AG10803 (cell line): Measurements from ENCODE around the gene IFT80.
"Not testable (repeated sequence)": the region's sequence is repeated elsewhere in the genome, so short reads cannot be mapped to it uniquely, and the experiment has no call there.

Experiments used
- DNase-seq: peaks from one replicate; pipeline ENCODE4 v3.0.0; 2010; ENCODE audit warnings: low read depth
- H3K4me3 ChIP-seq: 2 replicates; pipeline ENCODE4 v1.5.1; 2011; ENCODE audit warnings: mild to moderate bottlenecking, low read length, control low read depth
- TF ChIP-seq, protein P1 (sequence below): conservative IDR thresholded peaks from 2 replicates; pipeline ENCODE4 v1.5.1; 2011; ENCODE audit warnings: mild to moderate bottlenecking, low read length, control low read depth, inconsistent platforms

The IFT80 gene

DNA sequence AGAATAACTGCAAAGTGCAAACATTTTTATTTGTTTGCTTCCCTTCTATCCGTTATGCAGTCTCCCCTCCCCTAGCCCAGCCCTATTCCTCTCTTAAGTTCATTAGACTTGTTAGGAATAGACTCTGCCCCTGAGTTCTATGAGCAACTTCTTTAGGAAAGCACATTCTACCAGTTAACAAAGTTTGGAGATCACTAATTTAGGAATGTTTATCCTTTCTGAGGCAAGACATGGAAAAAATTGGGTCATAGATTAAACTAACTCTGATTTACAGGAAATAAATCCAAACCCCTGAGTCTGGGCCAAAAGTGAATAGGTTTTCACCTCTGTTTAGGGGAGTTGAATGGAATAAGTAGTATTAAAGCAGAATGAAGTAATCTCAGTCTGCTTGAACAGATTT, 139.4 kb downstream of the IFT80 start:
- TF ChIP-seq, protein P1, sequence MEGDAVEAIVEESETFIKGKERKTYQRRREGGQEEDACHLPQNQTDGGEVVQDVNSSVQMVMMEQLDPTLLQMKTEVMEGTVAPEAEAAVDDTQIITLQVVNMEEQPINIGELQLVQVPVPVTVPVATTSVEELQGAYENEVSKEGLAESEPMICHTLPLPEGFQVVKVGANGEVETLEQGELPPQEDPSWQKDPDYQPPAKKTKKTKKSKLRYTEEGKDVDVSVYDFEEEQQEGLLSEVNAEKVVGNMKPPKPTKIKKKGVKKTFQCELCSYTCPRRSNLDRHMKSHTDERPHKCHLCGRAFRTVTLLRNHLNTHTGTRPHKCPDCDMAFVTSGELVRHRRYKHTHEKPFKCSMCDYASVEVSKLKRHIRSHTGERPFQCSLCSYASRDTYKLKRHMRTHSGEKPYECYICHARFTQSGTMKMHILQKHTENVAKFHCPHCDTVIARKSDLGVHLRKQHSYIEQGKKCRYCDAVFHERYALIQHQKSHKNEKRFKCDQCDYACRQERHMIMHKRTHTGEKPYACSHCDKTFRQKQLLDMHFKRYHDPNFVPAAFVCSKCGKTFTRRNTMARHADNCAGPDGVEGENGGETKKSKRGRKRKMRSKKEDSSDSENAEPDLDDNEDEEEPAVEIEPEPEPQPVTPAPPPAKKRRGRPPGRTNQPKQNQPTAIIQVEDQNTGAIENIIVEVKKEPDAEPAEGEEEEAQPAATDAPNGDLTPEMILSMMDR = no peak
- DNase-seq = peak; percentile 5
- no peak overlapping the region for H3K4me3 ChIP-seq

DNA sequence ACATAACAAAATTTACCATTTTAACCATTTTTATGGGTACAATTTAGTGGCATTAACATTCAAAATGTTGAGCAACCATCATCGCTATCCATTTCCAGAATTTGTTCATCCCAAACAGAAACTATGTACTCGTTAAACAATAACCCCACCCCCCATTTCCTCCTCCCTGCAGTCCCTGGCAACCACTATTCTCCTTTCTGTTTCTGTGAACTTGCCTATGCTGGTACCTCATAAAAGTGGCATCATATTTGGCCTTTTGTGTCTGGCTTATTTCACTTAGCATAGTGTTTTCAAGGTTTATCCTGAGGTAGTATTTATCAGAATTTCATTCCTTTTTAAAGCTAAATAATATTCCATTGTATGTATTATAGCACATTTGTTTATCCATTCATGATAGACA, 141.4 kb downstream of the IFT80 start:
- TF ChIP-seq, protein P1 = no peak
- DNase-seq = no peak
- no peak overlapping the region for H3K4me3 ChIP-seq

DNA sequence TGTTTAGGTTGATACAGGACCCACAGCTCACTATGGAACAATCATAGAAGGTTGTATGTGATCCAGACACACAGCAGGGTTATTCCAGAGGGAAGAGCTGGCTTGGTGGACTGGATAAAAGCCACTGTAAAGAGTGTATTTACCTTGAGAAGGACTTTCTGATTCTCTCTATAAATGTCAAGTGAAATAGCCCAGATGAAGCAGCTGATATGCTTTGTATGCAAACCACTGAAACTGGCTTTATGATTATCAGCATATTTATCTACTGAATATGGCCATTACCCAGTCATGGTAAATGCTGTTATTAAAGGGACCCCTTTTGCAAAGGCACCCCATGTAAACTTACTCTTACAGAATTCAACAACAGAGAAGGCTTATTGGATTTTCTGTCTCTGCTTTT, 145.7 kb downstream of the IFT80 start:
- DNase-seq = no peak

DNA sequence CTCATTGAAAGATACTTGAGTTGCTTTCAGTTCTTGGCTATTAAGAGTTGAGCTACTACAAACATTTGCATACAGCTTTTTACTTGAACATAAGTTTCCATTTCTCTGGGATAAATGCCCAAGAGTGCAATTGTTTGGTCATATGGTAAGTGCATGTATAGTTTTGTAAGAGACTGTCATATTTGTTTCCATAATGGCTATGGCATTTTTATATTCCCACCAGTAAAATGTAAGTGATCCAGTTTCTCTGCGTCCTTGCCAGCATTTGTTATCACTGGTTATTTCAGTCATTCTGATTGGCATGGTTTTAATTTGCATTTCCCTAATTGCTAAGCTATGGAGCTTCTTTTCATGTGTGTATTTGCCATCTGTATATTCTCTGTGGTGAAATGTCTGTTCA, 151.3 kb downstream of the IFT80 start:
- no peak overlapping the region for H3K4me3 ChIP-seq
- no peak for DNase-seq
- TF ChIP-seq, protein P1 = no peak

More for the DNA sequence above, 145.7 kb downstream of the IFT80 start:
- TF ChIP-seq, protein P1 = no peak
- H3K4me3 ChIP-seq = no peak overlapping the region

DNA sequence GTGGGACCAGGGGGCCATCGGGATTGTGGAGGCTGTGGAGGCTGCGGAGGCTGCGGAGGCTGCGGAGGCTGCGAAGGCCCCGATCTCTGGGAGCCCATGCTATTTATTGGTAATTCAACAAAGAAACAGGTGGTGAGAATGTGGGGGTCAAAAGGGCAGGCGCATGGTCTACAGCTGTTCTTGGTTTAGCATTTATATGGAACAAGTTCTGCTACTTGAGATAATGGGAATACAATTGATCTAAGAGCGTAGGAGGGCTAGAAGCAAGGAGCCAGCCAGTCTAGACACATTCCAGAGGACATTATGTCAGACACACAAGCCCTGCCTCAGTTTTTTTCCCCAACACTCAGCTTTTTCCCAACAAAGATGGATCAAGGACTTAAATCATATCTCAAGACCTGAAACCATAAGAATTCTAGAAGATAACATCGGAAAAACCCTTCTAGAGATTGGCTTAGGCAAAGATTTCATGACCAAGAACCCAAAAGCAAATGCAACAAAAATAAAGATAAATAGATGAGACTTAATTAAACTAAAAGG, 153.7 kb downstream of the IFT80 start:
- no peak overlapping the region for H3K4me3 ChIP-seq
- TF ChIP-seq, protein P1 = no peak

DNA sequence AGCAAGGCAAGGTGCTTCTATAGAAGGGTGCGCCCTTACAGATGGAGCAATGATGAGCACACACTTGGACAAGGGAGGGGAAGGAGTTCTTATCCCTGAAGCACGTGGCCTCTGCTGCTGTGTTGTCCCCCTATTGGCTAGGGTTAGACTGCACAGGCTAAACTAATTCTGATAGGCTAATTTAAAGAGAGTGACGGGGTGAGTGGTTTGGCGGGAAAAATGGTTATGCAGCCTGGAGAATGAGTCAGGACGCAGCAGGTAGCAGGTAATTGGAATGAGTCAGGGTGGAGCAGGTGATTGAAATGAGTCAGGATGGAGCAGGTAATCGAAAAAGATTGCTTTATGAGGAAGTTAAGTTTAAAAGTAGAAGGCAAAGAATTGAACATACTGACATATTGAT, 158.3 kb downstream of the IFT80 start:
- H3K4me3 ChIP-seq, DNase-seq: not testable (repeated sequence)

More for the DNA sequence above, 153.7 kb downstream of the IFT80 start:
- no peak for DNase-seq

DNA sequence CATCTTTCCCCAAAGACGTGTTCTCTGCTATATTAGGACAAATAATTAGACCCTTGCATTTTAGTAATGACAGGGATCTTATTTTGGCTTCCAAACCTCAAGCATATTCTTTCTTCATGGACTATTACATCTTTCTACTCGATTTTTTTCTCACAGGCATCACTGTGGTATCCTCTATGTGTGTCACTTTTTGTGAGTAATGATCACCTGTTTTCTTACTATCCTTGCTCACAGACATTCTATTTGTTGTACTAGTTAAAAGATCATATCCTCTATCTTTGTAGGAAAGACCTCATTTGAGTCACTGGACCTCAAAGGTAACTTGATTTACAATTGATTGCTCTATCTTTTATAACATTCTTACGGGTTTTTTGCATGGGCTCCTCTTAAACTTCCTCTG, 167.0 kb downstream of the IFT80 start:
- no peak overlapping the region for H3K4me3 ChIP-seq
- TF ChIP-seq, protein P1 = no peak
- DNase-seq = no peak

DNA sequence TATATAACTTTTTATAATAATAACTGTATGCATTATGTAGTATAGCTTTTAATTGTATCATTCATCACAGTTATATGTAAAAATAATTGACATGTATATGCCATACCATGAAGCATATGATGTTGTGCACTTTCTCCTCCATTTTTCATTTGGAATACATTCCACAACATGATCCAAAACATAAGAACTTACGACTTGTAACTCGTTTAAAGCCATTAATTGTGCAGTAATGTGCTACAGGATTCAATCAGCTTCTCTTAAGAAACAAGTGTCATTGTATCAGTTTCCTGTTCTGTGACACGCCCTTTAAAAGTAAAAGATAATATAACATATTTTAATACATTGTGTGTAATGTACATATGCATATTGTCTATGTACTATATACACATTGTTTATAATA, 171.6 kb downstream of the IFT80 start:
- H3K4me3 ChIP-seq = no peak overlapping the region
- TF ChIP-seq, protein P1 = no peak
- DNase-seq = no peak
